GM03348 (cell line): ENCODE results near the gene TECPR2.
"Not testable (repeated sequence)": the region's sequence is repeated elsewhere in the genome, so short reads cannot be mapped to it uniquely, and the experiment has no call there.

Experiments used
- DNase-seq: peaks from one replicate; pipeline ENCODE4 v3.0.0; 2012; ENCODE audit warnings: low spot score

Gene TECPR2

GRCh38 chr14:102330806-102331205 lies 31.9 kb upstream of the TECPR2 start:
- DNase-seq, result no peak

GRCh38 chr14:102333390-102333789 lies 29.4 kb upstream of the TECPR2 start:
- no peak for DNase-seq

GRCh38 chr14:102333795-102334705 lies 28.7 kb upstream of the TECPR2 start:
- no peak for DNase-seq

GRCh38 chr14:102335163-102335562 lies 27.6 kb upstream of the TECPR2 start:
- no peak for DNase-seq

GRCh38 chr14:102338724-102339123 lies 24.0 kb upstream of the TECPR2 start:
- no peak for DNase-seq

- no peak for DNase-seq
These were observed 21.2 kb upstream of the TECPR2 start for GRCh38 chr14:102341566-102341965.

GRCh38 chr14:102342238-102342637 lies 20.5 kb upstream of the TECPR2 start:
- DNase-seq, result no peak

GRCh38 chr14:102344084-102344483 lies 18.7 kb upstream of the TECPR2 start:
- DNase-seq, result no peak

- no peak for DNase-seq
These were observed 18.3 kb upstream of the TECPR2 start for GRCh38 chr14:102344485-102344884.

GRCh38 chr14:102345232-102345631 lies 17.5 kb upstream of the TECPR2 start:
- no peak for DNase-seq

GRCh38 chr14:102346645-102347044 lies 16.1 kb upstream of the TECPR2 start:
- no peak for DNase-seq

GRCh38 chr14:102348376-102348775 lies 14.4 kb upstream of the TECPR2 start:
- no peak for DNase-seq

GRCh38 chr14:102351023-102351422 lies 11.7 kb upstream of the TECPR2 start:
- no peak for DNase-seq

- not testable (repeated sequence) for DNase-seq
These were observed 11.1 kb upstream of the TECPR2 start for GRCh38 chr14:102351593-102351992.

- no peak for DNase-seq
These were observed 10.5 kb upstream of the TECPR2 start for GRCh38 chr14:102352213-102352612.

- no peak for DNase-seq
These were observed 9.6 kb upstream of the TECPR2 start for GRCh38 chr14:102353126-102353619.

GRCh38 chr14:102356280-102356679 lies 6.5 kb upstream of the TECPR2 start:
- DNase-seq, result no peak

- DNase-seq, result no peak
These were observed 3.4 kb upstream of the TECPR2 start for GRCh38 chr14:102359341-102359740.

- DNase-seq, result no peak
These were observed 2.4 kb upstream of the TECPR2 start for GRCh38 chr14:102360388-102360787.

- peak; percentile 38 for DNase-seq
These were observed 657 bp upstream of the TECPR2 start for GRCh38 chr14:102362084-102362483.

- DNase-seq, result peak; percentile 71
These were observed 622 bp downstream of the TECPR2 start for GRCh38 chr14:102363182-102363943.

GRCh38 chr14:102370305-102370809 lies 7.6 kb downstream of the TECPR2 start:
- DNase-seq, result no peak

- no peak for DNase-seq
These were observed 8.6 kb downstream of the TECPR2 start for GRCh38 chr14:102371361-102371760.
